GM21367 (cell line): ENCODE data around the gene PCMTD2.

Experiments
- ATAC-seq: cut with Tn5 transposase; IDR thresholded peaks from one replicate; pipeline ENCODE4 v1.9.1; 2021; ENCODE audit not compliant: unreplicated experiment

The PCMTD2 gene

GRCh38 chr20:64238115-64238825 is 17.3 kb upstream of the PCMTD2 start:
- no peak for ATAC-seq

GRCh38 chr20:64238851-64239387 is 16.6 kb upstream of the PCMTD2 start:
- no peak for ATAC-seq

- ATAC-seq: no peak
Measured at GRCh38 chr20:64239449-64240242, 15.9 kb upstream of the PCMTD2 start.

GRCh38 chr20:64240243-64241015 is 15.1 kb upstream of the PCMTD2 start:
- ATAC-seq: no peak

GRCh38 chr20:64241061-64241460 is 14.5 kb upstream of the PCMTD2 start:
- no peak for ATAC-seq

GRCh38 chr20:64242003-64242796 is 13.3 kb upstream of the PCMTD2 start:
- ATAC-seq: no peak

- ATAC-seq: no peak
Measured at GRCh38 chr20:64242797-64243475, 12.6 kb upstream of the PCMTD2 start.

GRCh38 chr20:64244281-64244805 is 11.2 kb upstream of the PCMTD2 start:
- no peak for ATAC-seq

- ATAC-seq: no peak
Measured at GRCh38 chr20:64244870-64245603, 10.5 kb upstream of the PCMTD2 start.

- ATAC-seq: no peak
Measured at GRCh38 chr20:64245746-64246595, 9.6 kb upstream of the PCMTD2 start.

GRCh38 chr20:64246616-64247306 is 8.8 kb upstream of the PCMTD2 start:
- ATAC-seq: no peak

- no peak for ATAC-seq
Measured at GRCh38 chr20:64247307-64247618, 8.3 kb upstream of the PCMTD2 start.

GRCh38 chr20:64247970-64248841 is 7.3 kb upstream of the PCMTD2 start:
- ATAC-seq: no peak

GRCh38 chr20:64250027-64250426 is 5.5 kb upstream of the PCMTD2 start:
- no peak for ATAC-seq

GRCh38 chr20:64253000-64253383 is 2.6 kb upstream of the PCMTD2 start:
- no peak for ATAC-seq

GRCh38 chr20:64253443-64253842 is 2.1 kb upstream of the PCMTD2 start:
- ATAC-seq: no peak

- ATAC-seq: no peak
Measured at GRCh38 chr20:64254156-64254555, 1.4 kb upstream of the PCMTD2 start.
